Measurements from ENCODE around the gene DACH1.

The DACH1 gene

GRCh38 chr13:71876648-71877255 is 9.7 kb upstream of the DACH1 start:
- H3K9me3 ChIP-seq (ENCODE audit: control insufficient read depth, insufficient read depth, low read length): no peaks in the 10 kb centered on the region
- H3K4me1 ChIP-seq (ENCODE audit: control insufficient read depth, insufficient read depth, low read length): peaks cover 17% of the 10 kb centered on the region
- H3K27me3 ChIP-seq (ENCODE audit: control insufficient read depth, insufficient read depth, low read length): no peaks in the 10 kb centered on the region
- peak overlapping the region; percentile 3 for H3K4me3 ChIP-seq (ENCODE audit: low read depth, low read length)
- no peak overlapping the region for H3K9ac ChIP-seq (ENCODE audit: low read depth, low read length)
- H3K36me3 ChIP-seq (ENCODE audit: control insufficient read depth, insufficient read depth, low read length): no peaks in the 10 kb centered on the region

GRCh38 chr13:71875823-71876222 is 8.8 kb upstream of the DACH1 start:
- no peaks in the 10 kb centered on the region for H3K9me3 ChIP-seq (ENCODE audit: control insufficient read depth, insufficient read depth, low read length)
- no peaks in the 10 kb centered on the region for H3K27me3 ChIP-seq (ENCODE audit: control insufficient read depth, insufficient read depth, low read length)

GRCh38 chr13:71874458-71874857 is 7.5 kb upstream of the DACH1 start:
- Histone ChIP-seq H3K9me3 (ENCODE audit: control insufficient read depth, insufficient read depth, low read length) (no peaks in the 10 kb centered on the region), H3K9ac (ENCODE audit: low read depth, low read length) (no peak overlapping the region), H3K27me3 (ENCODE audit: control insufficient read depth, insufficient read depth, low read length) (peaks cover 4% of the 10 kb centered on the region), H3K4me1 (ENCODE audit: control insufficient read depth, insufficient read depth, low read length) (peaks cover 20% of the 10 kb centered on the region), H3K36me3 (ENCODE audit: control insufficient read depth, insufficient read depth, low read length) (no peaks in the 10 kb centered on the region), H3K4me3 (ENCODE audit: low read depth, low read length) (no peak overlapping the region)

More at GRCh38 chr13:71875823-71876222, 8.8 kb upstream of the DACH1 start:
- H3K4me3 ChIP-seq (ENCODE audit: low read depth, low read length): no peak overlapping the region
- H3K9ac ChIP-seq (ENCODE audit: low read depth, low read length): no peak overlapping the region
- H3K36me3 ChIP-seq (ENCODE audit: control insufficient read depth, insufficient read depth, low read length): no peaks in the 10 kb centered on the region
- peaks cover 18% of the 10 kb centered on the region for H3K4me1 ChIP-seq (ENCODE audit: control insufficient read depth, insufficient read depth, low read length)

- Histone ChIP-seq H3K9me3 (ENCODE audit: control insufficient read depth, insufficient read depth, low read length) (no peaks in the 10 kb centered on the region), H3K9ac (ENCODE audit: low read depth, low read length) (no peak overlapping the region), H3K4me3 (ENCODE audit: low read depth, low read length) (no peak overlapping the region), H3K27me3 (ENCODE audit: control insufficient read depth, insufficient read depth, low read length) (peaks cover 13% of the 10 kb centered on the region), H3K4me1 (ENCODE audit: control insufficient read depth, insufficient read depth, low read length) (peaks cover 18% of the 10 kb centered on the region), H3K36me3 (ENCODE audit: control insufficient read depth, insufficient read depth, low read length) (no peaks in the 10 kb centered on the region)
These were observed 6.6 kb upstream of the DACH1 start for GRCh38 chr13:71873418-71874247.

- no peaks in the 10 kb centered on the region for H3K36me3 ChIP-seq (ENCODE audit: control insufficient read depth, insufficient read depth, low read length)
- H3K9ac ChIP-seq (ENCODE audit: low read depth, low read length): no peak overlapping the region
- H3K9me3 ChIP-seq (ENCODE audit: control insufficient read depth, insufficient read depth, low read length): no peaks in the 10 kb centered on the region
- peaks cover 30% of the 10 kb centered on the region for H3K27me3 ChIP-seq (ENCODE audit: control insufficient read depth, insufficient read depth, low read length)
- no peak overlapping the region for H3K4me3 ChIP-seq (ENCODE audit: low read depth, low read length)
- peaks cover 12% of the 10 kb centered on the region for H3K4me1 ChIP-seq (ENCODE audit: control insufficient read depth, insufficient read depth, low read length)
These were observed 4.8 kb upstream of the DACH1 start for GRCh38 chr13:71871844-71872243.

- Histone ChIP-seq H3K4me1 (ENCODE audit: control insufficient read depth, insufficient read depth, low read length) (peaks cover 8% of the 10 kb centered on the region), H3K36me3 (ENCODE audit: control insufficient read depth, insufficient read depth, low read length) (no peaks in the 10 kb centered on the region), H3K9ac (ENCODE audit: low read depth, low read length) (no peak overlapping the region), H3K27me3 (ENCODE audit: control insufficient read depth, insufficient read depth, low read length) (peaks cover 34% of the 10 kb centered on the region), H3K4me3 (ENCODE audit: low read depth, low read length) (no peak overlapping the region), H3K9me3 (ENCODE audit: control insufficient read depth, insufficient read depth, low read length) (no peaks in the 10 kb centered on the region)
These were observed 4.3 kb upstream of the DACH1 start for GRCh38 chr13:71871176-71871754.

GRCh38 chr13:71870100-71870499 is 3.1 kb upstream of the DACH1 start:
- peaks cover 8% of the 10 kb centered on the region for H3K4me1 ChIP-seq (ENCODE audit: control insufficient read depth, insufficient read depth, low read length)
- H3K9me3 ChIP-seq (ENCODE audit: control insufficient read depth, insufficient read depth, low read length): no peaks in the 10 kb centered on the region
- no peak overlapping the region for H3K9ac ChIP-seq (ENCODE audit: low read depth, low read length)
- peaks cover 42% of the 10 kb centered on the region for H3K27me3 ChIP-seq (ENCODE audit: control insufficient read depth, insufficient read depth, low read length)
- H3K36me3 ChIP-seq (ENCODE audit: control insufficient read depth, insufficient read depth, low read length): no peaks in the 10 kb centered on the region
- peak overlapping the region; percentile 48 for H3K4me3 ChIP-seq (ENCODE audit: low read depth, low read length)

- H3K9me3 ChIP-seq (ENCODE audit: control insufficient read depth, insufficient read depth, low read length): no peaks in the 10 kb centered on the region
- peaks cover 8% of the 10 kb centered on the region for H3K4me1 ChIP-seq (ENCODE audit: control insufficient read depth, insufficient read depth, low read length)
- peak overlapping the region; percentile 8 for H3K4me3 ChIP-seq (ENCODE audit: low read depth, low read length)
These were observed 2.3 kb upstream of the DACH1 start for GRCh38 chr13:71869274-71869673.

GRCh38 chr13:71866335-71867130 is 471 bp downstream of the DACH1 start:
- H3K4me1 ChIP-seq (ENCODE audit: control insufficient read depth, insufficient read depth, low read length): peaks cover 7% of the 10 kb centered on the region
- H3K36me3 ChIP-seq (ENCODE audit: control insufficient read depth, insufficient read depth, low read length): no peaks in the 10 kb centered on the region
- H3K4me3 ChIP-seq (ENCODE audit: low read depth, low read length): peak overlapping the region; percentile 73
- H3K9ac ChIP-seq (ENCODE audit: low read depth, low read length): no peak overlapping the region
- H3K27me3 ChIP-seq (ENCODE audit: control insufficient read depth, insufficient read depth, low read length): peaks cover 69% of the 10 kb centered on the region
- no peaks in the 10 kb centered on the region for H3K9me3 ChIP-seq (ENCODE audit: control insufficient read depth, insufficient read depth, low read length)

More at GRCh38 chr13:71869274-71869673, 2.3 kb upstream of the DACH1 start:
- no peaks in the 10 kb centered on the region for H3K36me3 ChIP-seq (ENCODE audit: control insufficient read depth, insufficient read depth, low read length)
- no peak overlapping the region for H3K9ac ChIP-seq (ENCODE audit: low read depth, low read length)
- H3K27me3 ChIP-seq (ENCODE audit: control insufficient read depth, insufficient read depth, low read length): peaks cover 45% of the 10 kb centered on the region

- H3K4me1 ChIP-seq (ENCODE audit: control insufficient read depth, insufficient read depth, low read length): peaks cover 6% of the 10 kb centered on the region
- H3K4me3 ChIP-seq (ENCODE audit: low read depth, low read length): peak overlapping the region; percentile 87
- no peak overlapping the region for H3K9ac ChIP-seq (ENCODE audit: low read depth, low read length)
- H3K36me3 ChIP-seq (ENCODE audit: control insufficient read depth, insufficient read depth, low read length): no peaks in the 10 kb centered on the region
- H3K9me3 ChIP-seq (ENCODE audit: control insufficient read depth, insufficient read depth, low read length): no peaks in the 10 kb centered on the region
- H3K27me3 ChIP-seq (ENCODE audit: control insufficient read depth, insufficient read depth, low read length): peaks cover 69% of the 10 kb centered on the region
These were observed 1.1 kb downstream of the DACH1 start for GRCh38 chr13:71865874-71866334.
